Esophagus squamous epithelium (tissue), 5 donors: ENCODE data around the gene IRX4. TPM values are rescaled to one million over a fixed set of nuclear protein-coding genes. Genes with fewer than 3 reads are reported as not detected.

Experiments used
- DNase-seq: peaks from one replicate; lab custom pipeline; 2025; lab: John Stamatoyannopoulos, UW
- H3K27ac ChIP-seq, 4 donors: fragments of 200-600 bp; sonication (generic); one replicate each; pipeline ENCODE4 v1.5.1; 2016 to 2019; ENCODE audit warnings: mild to moderate bottlenecking in 1 of 4
- H3K27me3 ChIP-seq, 4 donors: fragments of 200-600 bp; sonication (generic); 1 replicate in 3 of 4; 2 replicates in 1 of 4; pipeline versions ENCODE4 v1.5.1 to v1.6.0; 2017 to 2021; ENCODE audit warnings: antibody characterized with exemption in 1 of 4
- H3K36me3 ChIP-seq, 3 donors: fragments of 200-600 bp; sonication (generic); one replicate each; pipeline ENCODE4 v1.5.1; 2016 to 2019
- H3K4me1 ChIP-seq, 3 donors: fragments of 200-600 bp; sonication (generic); one replicate each; pipeline ENCODE4 v1.5.1; 2017 to 2019
- H3K4me3 ChIP-seq, 4 donors: fragments of 200-600 bp; sonication (generic); 1 replicate in 3 of 4; 2 replicates in 1 of 4; pipeline ENCODE4 v1.5.1; 2016 to 2019; ENCODE audit warnings: mild to moderate bottlenecking in 2 of 4, moderate library complexity in 1 of 4
- H3K9me3 ChIP-seq, 3 donors: fragments of 200-600 bp; sonication (generic); one replicate each; pipeline ENCODE4 v1.5.1; 2016 to 2019
- CTCF ChIP-seq, 6 experiments: fragments of 450-650 bp in 4 of 6; fragments of 200-600 bp in 2 of 6; sonication (generic) in 2 of 6; IDR thresholded peaks; one replicate each; pipeline ENCODE4 v1.5.1; 2016 to 2019; ENCODE audit warnings: antibody characterized with exemption in 6 of 6, mild to moderate bottlenecking in 4 of 6, moderate library complexity in 4 of 6
- POLR2A ChIP-seq, 4 donors: fragments of 450-650 bp; IDR thresholded peaks; one replicate each; pipeline ENCODE4 v1.6.1; 2017; ENCODE audit warnings: antibody characterized with exemption in 4 of 4, mild to moderate bottlenecking in 4 of 4, moderate library complexity in 3 of 4
- WGBS, 2 donors: methylation state at CpG; one replicate each; pipeline ENCODE4 v1.1.5; 2018; 5-methylcytosine and 5-hydroxymethylcytosine counted together
- intact Hi-C: fragments of 100-400 bp; cut with DNase I; formaldehyde crosslinking; loops from one replicate; pipeline ENCODE4 v1.15.0; 2022
- total RNA-seq, 4 donors: library from RNA; depleted of rRNA; stranded (reverse); fragments of >200 nt; gene quantifications; one replicate each; pipeline ENCODE4 v1.1.0, GENCODE V29; 2016
- donor health status: DM: yes; HTN: yes; CAD: no.

The IRX4 gene
- total RNA-seq, 4 donors from 2014 or later: 22.1 to 36.2 (median 29.1) TPM

GRCh38 chr5:1860021-1860610, 22.6 kb downstream of the IRX4 start:
- Histone ChIP-seq H3K27me3 (peaks cover 0 to 76% (median 2%) of the 10 kb centered on the region in 4 donors), H3K4me3 (no peak overlapping the region), H3K36me3 (no peaks in the 10 kb centered on the region), H3K27ac (no peak overlapping the region), H3K4me1 (no peaks in the 10 kb centered on the region), H3K9me3 (no peaks in the 10 kb centered on the region)
- TF ChIP-seq CTCF (IDR thresholded peaks at IDR 0.05) (no peak), POLR2A (IDR thresholded peaks at IDR 0.05) (no peak)
- no peak for DNase-seq
- intact Hi-C loops: no loop called here
- 73 to 87% methylated on average over 3 to 7 of the region's 22 CpGs for WGBS, 2 donors

GRCh38 chr5:1859099-1859498, 23.6 kb downstream of the IRX4 start:
- intact Hi-C loops: no loop called here
- no peak overlapping the region for H3K4me3 ChIP-seq
- no peak overlapping the region for H3K27ac ChIP-seq
- H3K36me3 ChIP-seq: no peaks in the 10 kb centered on the region
- DNase-seq: no peak
- H3K4me1 ChIP-seq: no peaks in the 10 kb centered on the region
- TF ChIP-seq CTCF (IDR thresholded peaks at IDR 0.05) (no peak), POLR2A (IDR thresholded peaks at IDR 0.05) (no peak)
- WGBS, 2 donors: 76 to 79% methylated on average over 3 to 8 of the region's 10 CpGs
- H3K9me3 ChIP-seq: no peaks in the 10 kb centered on the region
- peaks cover 0 to 76% (median 2%) of the 10 kb centered on the region in 4 donors for H3K27me3 ChIP-seq

- Histone ChIP-seq H3K4me1 (no peaks in the 10 kb centered on the region), H3K9me3 (no peaks in the 10 kb centered on the region), H3K36me3 (no peaks in the 10 kb centered on the region), H3K27ac (no peak overlapping the region), H3K4me3 (no peak overlapping the region), H3K27me3 (peaks cover 0 to 76% (median 2%) of the 10 kb centered on the region in 4 donors)
- TF ChIP-seq CTCF (IDR thresholded peaks at IDR 0.05) (no peak), POLR2A (IDR thresholded peaks at IDR 0.05) (no peak)
- intact Hi-C loops: no loop called here
- 84 to 85% methylated on average over 8 to 9 of the region's 16 CpGs for WGBS, 2 donors
- DNase-seq: no peak
Observed at GRCh38 chr5:1858436-1858835, 24.3 kb downstream of the IRX4 start.

- intact Hi-C loops: no loop called here
- no peak for DNase-seq
- 82 to 100% methylated on average over 2 to 19 of the region's 32 CpGs for WGBS, 2 donors
Observed at GRCh38 chr5:1857256-1857600, 25.5 kb downstream of the IRX4 start.

More at GRCh38 chr5:1857256-1857600, 25.5 kb downstream of the IRX4 start:
- no peak for TF ChIP-seq POLR2A (IDR thresholded peaks at IDR 0.05)
- TF ChIP-seq CTCF (IDR thresholded peaks at IDR 0.05): no peak
- H3K4me1 ChIP-seq: no peaks in the 10 kb centered on the region
- H3K27me3 ChIP-seq: peaks cover 0 to 74% (median 2%) of the 10 kb centered on the region in 4 donors
- H3K27ac ChIP-seq: no peak overlapping the region
- no peaks in the 10 kb centered on the region for H3K9me3 ChIP-seq
- H3K4me3 ChIP-seq: peak overlapping the region in 1 of 4 donors; percentile 30
- H3K36me3 ChIP-seq: no peaks in the 10 kb centered on the region
